GM12864 (cell line): ENCODE results near the gene R3HDM4.
"Not testable (repeated sequence)": the region's sequence is repeated elsewhere in the genome, so short reads cannot be mapped to it uniquely, and the experiment has no call there.

Experiments
- DNase-seq: peaks from one replicate; pipeline ENCODE4 v3.0.0-alpha.2; 2011; ENCODE audit warnings: low read depth
- H3K4me3 ChIP-seq: 2 replicates; pipeline ENCODE4 v1.5.1; 2011; ENCODE audit warnings: mild to moderate bottlenecking, low read depth, low read length, control low read depth
- TF ChIP-seq, protein P1 (sequence below): IDR thresholded peaks from 2 replicates; pipeline ENCODE4 v1.5.1; 2011; ENCODE audit warnings: low read depth, mild to moderate bottlenecking, moderate library complexity, low read length, control low read depth, inconsistent platforms; ENCODE audit errors: missing control alignments

R3HDM4 gene

DNA sequence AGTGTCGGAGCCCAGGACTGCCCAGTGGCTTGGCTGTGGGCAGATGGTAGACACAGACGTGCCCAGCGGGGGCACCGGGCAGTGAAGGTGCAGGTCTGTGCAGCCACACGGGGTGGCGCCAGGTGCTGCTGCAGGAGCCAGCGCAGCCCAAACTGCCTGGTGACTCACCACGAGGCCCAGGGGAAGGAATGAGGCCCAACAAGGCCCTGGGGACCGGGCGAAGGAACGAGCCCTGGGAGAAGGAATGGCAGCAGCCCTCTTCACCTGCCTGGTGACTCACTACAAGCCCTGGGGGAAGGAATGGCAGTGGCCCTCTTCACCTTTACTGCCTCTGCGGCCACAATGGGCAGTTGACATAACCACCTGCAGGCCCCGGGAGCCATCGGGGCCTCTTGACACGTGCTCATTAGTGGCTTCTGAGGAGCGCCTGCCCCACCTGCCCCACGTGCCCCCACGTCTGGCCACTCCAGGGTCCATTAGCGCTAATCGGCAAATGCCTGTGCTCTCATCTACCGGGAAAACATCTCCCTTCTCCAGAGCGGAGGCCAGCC is 29.3 kb downstream of the R3HDM4 start:
- no peak overlapping the region for H3K4me3 ChIP-seq
- DNase-seq, result no peak
- TF ChIP-seq, protein P1, sequence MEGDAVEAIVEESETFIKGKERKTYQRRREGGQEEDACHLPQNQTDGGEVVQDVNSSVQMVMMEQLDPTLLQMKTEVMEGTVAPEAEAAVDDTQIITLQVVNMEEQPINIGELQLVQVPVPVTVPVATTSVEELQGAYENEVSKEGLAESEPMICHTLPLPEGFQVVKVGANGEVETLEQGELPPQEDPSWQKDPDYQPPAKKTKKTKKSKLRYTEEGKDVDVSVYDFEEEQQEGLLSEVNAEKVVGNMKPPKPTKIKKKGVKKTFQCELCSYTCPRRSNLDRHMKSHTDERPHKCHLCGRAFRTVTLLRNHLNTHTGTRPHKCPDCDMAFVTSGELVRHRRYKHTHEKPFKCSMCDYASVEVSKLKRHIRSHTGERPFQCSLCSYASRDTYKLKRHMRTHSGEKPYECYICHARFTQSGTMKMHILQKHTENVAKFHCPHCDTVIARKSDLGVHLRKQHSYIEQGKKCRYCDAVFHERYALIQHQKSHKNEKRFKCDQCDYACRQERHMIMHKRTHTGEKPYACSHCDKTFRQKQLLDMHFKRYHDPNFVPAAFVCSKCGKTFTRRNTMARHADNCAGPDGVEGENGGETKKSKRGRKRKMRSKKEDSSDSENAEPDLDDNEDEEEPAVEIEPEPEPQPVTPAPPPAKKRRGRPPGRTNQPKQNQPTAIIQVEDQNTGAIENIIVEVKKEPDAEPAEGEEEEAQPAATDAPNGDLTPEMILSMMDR, result no peak

DNA sequence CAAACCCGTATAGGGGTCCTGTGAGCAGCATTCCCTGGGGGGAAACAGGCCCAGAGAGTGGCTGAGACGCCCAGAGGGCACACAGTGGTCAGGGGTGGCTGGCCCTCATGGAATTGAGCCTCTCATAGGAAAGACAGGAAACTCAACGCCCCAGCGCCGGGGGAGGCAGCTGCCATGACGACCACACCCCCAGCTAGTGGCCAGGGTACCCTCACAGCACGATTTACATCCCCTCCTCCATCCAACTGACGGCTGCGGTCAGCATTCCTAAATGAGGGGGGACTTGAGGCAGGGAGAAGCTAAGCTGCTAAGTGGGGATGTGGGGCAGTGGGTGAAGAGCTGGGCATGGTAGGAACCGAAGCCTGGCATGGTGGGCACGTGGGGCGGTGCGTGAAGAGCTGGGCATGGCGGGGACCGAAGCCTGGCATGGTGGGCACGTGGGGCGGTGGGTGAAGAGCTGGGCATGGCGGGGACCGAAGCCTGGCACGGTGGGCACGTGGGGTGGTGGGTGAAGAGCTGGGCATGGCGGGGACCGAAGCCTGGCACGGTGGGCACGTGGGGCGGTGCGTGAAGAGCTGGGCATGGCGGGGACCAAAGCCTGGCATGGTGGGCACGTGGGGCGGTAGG is 30.0 kb downstream of the R3HDM4 start:
- TF ChIP-seq, protein P1, result no peak
- no peak overlapping the region for H3K4me3 ChIP-seq
- DNase-seq, result no peak

DNA sequence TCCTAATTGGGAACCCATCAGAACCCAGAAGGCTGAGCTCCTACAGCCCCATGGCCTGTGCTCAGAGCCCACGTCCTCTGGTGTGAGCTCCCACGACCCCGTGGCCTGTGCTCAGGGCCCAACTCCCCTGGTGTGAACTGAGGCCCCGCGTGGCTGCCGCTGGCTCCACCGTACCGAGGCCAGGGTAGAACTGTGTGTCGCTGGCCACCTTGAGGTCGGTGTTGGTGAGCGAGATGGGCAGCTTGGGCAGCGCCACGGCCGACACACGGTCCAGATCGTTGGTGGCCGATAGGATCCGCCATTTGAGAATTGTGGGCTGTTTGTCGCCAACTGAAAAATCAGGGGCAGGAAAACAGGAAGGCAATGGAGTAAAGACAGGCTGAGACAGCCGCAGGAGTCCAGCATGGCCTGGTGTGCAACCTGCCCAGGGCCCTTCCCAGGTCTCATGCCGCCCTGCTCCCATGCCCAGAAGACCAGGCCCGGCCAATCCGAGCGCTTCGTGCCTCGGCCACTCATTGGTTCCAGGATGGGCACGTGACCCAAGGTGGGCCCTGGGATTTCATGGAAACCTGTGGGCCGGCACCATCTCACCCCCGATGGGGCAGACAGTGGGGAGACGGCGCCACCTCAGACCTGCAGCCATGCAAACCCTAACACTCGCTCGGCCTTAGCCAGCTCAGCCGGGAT is 31.5 kb downstream of the R3HDM4 start:
- H3K4me3 ChIP-seq, result no peak overlapping the region
- TF ChIP-seq, protein P1, result no peak
- no peak for DNase-seq

DNA sequence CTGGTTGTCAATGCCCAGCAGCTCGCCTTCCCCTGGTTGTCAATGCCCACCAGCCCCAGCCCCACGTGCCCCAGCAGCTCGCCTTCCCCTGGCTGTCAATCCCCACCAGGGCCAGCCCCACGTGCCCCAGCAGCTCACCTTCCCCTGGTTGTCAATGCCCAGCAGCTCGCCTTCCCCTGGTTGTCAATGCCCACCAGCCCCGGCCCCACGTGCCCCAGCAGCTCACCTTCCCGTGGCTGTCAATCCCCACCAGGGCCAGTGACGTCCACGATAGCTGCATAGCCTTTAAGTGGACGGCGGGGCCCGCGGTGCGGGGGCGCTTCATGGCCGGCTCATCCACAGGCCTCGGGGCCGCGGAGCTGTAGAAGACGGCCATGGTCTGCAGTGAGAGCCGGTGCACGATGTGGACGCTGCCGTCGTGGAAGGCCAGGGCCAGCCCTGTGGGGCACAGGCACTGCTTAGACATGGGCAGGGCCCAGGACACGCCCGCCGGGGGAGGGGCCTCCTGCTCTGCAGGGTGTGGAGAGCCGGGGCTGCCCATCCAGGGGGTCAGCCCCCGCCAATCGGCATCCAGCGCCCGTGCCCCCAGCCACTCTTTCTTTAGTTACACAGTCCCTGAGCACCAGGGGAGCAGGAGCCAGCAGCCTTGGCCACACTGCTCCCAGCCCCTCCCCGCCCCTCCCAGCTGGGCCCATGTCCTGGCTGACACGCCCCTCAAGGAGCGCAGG is 33.1 kb downstream of the R3HDM4 start:
- H3K4me3 ChIP-seq, result no peak overlapping the region
- TF ChIP-seq, protein P1, result no peak
- no peak for DNase-seq

DNA sequence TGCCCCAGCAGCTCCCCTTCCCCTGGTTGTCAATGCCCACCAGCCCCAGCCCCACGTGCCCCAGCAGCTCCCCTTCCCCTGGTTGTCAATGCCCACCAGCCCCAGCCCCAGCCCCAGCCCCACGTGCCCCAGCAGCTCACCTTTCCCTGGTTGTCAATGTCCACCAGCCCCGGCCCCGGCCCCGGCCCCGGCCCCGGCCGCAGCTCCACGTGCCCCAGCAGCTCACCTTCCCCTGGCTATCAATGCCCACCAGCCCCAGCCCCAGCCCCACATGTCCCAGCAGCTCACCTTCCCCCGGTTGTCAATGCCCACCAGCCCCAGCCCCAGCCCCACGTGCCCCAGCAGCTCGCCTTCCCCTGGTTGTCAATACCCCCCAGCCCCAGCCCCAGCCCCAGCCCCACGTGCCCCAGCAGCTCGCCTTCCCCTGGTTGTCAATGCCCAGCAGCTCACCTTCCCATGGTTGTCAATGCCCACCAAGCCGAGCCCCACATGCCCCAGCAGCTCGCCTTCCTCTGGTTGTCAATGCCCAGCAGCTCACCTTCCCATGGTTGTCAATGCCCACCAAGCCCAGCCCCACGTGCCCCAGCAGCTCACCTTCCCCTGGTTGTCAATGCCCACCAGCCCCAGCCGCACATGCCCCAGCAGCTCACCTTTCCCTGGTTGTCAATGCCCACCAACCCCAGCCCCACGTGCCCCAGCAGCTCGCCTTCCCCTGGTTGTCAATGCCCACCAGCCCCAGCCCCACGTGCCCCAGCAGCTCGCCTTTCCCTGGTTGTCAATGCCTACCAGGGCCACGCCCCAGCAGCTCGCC is 34.1 kb downstream of the R3HDM4 start:
- H3K4me3 ChIP-seq, DNase-seq: not testable (repeated sequence)

DNA sequence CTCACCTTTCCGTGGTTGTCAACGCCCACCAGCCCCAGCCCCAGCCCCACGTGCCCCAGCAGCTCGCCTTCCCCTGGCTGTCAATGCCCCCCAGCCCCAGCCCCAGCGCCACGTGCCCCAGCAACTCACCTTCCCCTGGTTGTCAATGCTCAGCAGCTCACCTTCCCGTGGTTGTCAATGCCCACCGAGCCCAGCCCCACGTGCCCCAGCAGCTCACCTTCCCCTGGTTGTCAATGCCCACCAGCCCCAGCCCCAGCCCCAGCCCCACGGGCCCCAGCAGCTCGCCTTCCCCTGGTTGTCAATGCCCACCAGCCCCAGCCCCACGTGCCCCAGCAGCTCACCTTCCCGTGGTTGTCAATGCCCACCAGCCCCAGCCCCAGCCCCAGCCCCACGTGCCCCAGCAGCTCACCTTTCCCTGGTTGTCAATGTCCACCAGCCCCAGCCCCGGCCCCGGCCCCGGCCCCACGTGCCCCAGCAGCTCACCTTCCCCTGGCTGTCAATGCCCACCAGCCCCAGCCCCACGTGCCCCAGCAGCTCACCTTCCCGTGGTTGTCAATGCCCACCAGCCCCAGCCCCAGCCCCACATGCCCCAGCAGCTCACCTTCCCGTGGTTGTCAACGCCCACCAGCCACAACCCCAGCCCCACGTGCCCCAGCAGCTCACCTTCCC is 34.9 kb downstream of the R3HDM4 start:
- H3K4me3 ChIP-seq, DNase-seq: not testable (repeated sequence)

DNA sequence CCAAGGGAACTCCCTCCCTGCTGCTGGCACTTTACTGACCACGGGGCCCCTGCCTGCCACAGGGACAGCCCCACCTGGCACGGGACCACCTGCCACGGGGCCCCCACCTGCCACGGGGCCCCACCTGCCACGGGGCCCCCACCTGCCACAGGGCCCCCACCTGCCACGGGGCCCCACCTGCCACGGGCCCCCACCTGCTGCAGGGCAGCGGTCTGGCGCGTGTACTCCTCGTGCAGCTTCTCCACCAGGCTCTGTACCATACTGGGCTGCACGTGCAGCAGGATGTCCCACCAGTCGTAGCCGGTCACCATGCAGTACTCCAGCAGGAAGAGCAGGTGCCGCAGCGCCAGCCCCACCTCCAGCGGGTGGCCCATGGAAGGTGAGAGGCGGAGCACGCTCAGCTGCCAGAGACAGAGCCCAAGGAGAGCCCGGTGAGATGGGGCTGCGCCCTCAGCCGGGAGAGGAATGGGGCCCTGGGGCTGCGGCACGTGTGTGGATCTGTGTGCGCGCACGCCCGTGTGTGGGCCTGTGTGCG is 36.2 kb downstream of the R3HDM4 start:
- H3K4me3 ChIP-seq, result no peak overlapping the region
- TF ChIP-seq, protein P1, result no peak
- DNase-seq, result no peak
